Measurements from ENCODE around the gene KLF15.
"Not testable (repeated sequence)": the region's sequence is repeated elsewhere in the genome, so short reads cannot be mapped to it uniquely, and the experiment has no call there.

KLF15 gene

GRCh38 chr3:126346466-126346865 lies 10.7 kb downstream of the KLF15 start:
- no peak for DNase-seq (ENCODE audit: low read depth in 2 of 2)

GRCh38 chr3:126345641-126346460 lies 11.4 kb downstream of the KLF15 start:
- DNase-seq (ENCODE audit: low read depth in 2 of 2) = no peak

- DNase-seq (ENCODE audit: low read depth in 2 of 2) = no peak
Observed at GRCh38 chr3:126345231-126345630, 12.0 kb downstream of the KLF15 start.

- no peak for DNase-seq (ENCODE audit: low read depth in 2 of 2)
Observed at GRCh38 chr3:126344380-126345041, 12.7 kb downstream of the KLF15 start.

- no peak for DNase-seq (ENCODE audit: low read depth in 2 of 2)
Observed at GRCh38 chr3:126343649-126344035, 13.6 kb downstream of the KLF15 start.

- DNase-seq (ENCODE audit: low read depth in 2 of 2) = no peak
Observed at GRCh38 chr3:126342991-126343648, 14.1 kb downstream of the KLF15 start.

GRCh38 chr3:126342211-126342610 lies 15.0 kb downstream of the KLF15 start:
- no peak for DNase-seq (ENCODE audit: low read depth in 2 of 2)

GRCh38 chr3:126341755-126342150 lies 15.5 kb downstream of the KLF15 start:
- DNase-seq (ENCODE audit: low read depth in 2 of 2) = no peak

- no peak for DNase-seq (ENCODE audit: low read depth in 2 of 2)
Observed at GRCh38 chr3:126340943-126341754, 16.1 kb downstream of the KLF15 start.

- DNase-seq (ENCODE audit: low read depth in 2 of 2) = no peak
Observed at GRCh38 chr3:126340596-126340942, 16.6 kb downstream of the KLF15 start.

GRCh38 chr3:126340081-126340511 lies 17.1 kb downstream of the KLF15 start:
- no peak for DNase-seq (ENCODE audit: low read depth in 2 of 2)

GRCh38 chr3:126339466-126339865 lies 17.7 kb downstream of the KLF15 start:
- no peak for DNase-seq (ENCODE audit: low read depth in 2 of 2)

GRCh38 chr3:126338790-126339288 lies 18.4 kb downstream of the KLF15 start:
- DNase-seq (ENCODE audit: low read depth in 2 of 2) = no peak

- DNase-seq (ENCODE audit: low read depth in 2 of 2) = no peak
Observed at GRCh38 chr3:126337980-126338651, 19.1 kb downstream of the KLF15 start.

GRCh38 chr3:126331812-126332336 lies 25.3 kb downstream of the KLF15 start:
- DNase-seq (ENCODE audit: low read depth in 2 of 2) = not testable (repeated sequence)

GRCh38 chr3:126329927-126330725 lies 27.1 kb downstream of the KLF15 start:
- no peak for DNase-seq (ENCODE audit: low read depth in 2 of 2)

GRCh38 chr3:126326629-126327028 lies 30.6 kb downstream of the KLF15 start:
- DNase-seq (ENCODE audit: low read depth in 2 of 2) = no peak

- no peak for DNase-seq (ENCODE audit: low read depth in 2 of 2)
Observed at GRCh38 chr3:126322181-126322967, 34.8 kb downstream of the KLF15 start.

- no peak for DNase-seq (ENCODE audit: low read depth in 2 of 2)
Observed at GRCh38 chr3:126321490-126321889, 35.7 kb downstream of the KLF15 start.
